AG04450 (cell line): ENCODE results near the gene IKZF3. TPM values are rescaled to one million over a fixed set of nuclear protein-coding genes. Genes with fewer than 3 reads are reported as not detected.

Experiments
- CTCF ChIA-PET: fragments of 300-600, 350-600 bp; formaldehyde crosslinking; extraction: SDS; loops from one replicate; lab custom pipeline; 2022; ENCODE audit warnings: antibody characterized with exemption, inconsistent platforms; lab: Charles Lee
- POLR2A ChIA-PET: fragments of 350-600 bp; formaldehyde crosslinking; extraction: SDS; loops from one replicate; lab custom pipeline; 2021; ENCODE audit warnings: antibody characterized with exemption, inconsistent platforms; lab: Yijun Ruan, JAX
- DNase-seq: peaks from one replicate; pipeline ENCODE4 v3.0.0-alpha.2; 2011; ENCODE audit warnings: low read depth, low spot score
- H3K27ac ChIP-seq: one replicate; pipeline ENCODE4 v1.5.1; 2012; ENCODE audit warnings: low read depth, low read length, control low read depth
- H3K27me3 ChIP-seq: one replicate; pipeline ENCODE4 v1.6.0; 2012; ENCODE audit warnings: low read length; ENCODE audit not compliant: control insufficient read depth, insufficient read depth
- H3K4me3 ChIP-seq: 2 replicates; pipeline ENCODE4 v1.5.1; 2011; ENCODE audit warnings: mild to moderate bottlenecking, low read depth, low read length, control low read depth
- H3K9me3 ChIP-seq: 2 replicates; pipeline ENCODE4 v1.5.1; 2012; ENCODE audit warnings: low read length; ENCODE audit not compliant: control insufficient read depth, insufficient read depth
- polyA plus RNA-seq: library from polyadenylated mRNA; depleted of rRNA; stranded (reverse); fragments of >200 nt; gene quantifications from 2 replicates; pipeline ENCODE4 v1.2.3, GENCODE V29; 2011
- TF ChIP-seq, protein P1 (sequence below): IDR thresholded peaks from 2 replicates; pipeline ENCODE4 v1.5.1; 2011; ENCODE audit warnings: low read depth, low read length, control low read depth, inconsistent platforms

The IKZF3 gene
- polyA plus RNA-seq, 1 experiment, result not detected

DNA sequence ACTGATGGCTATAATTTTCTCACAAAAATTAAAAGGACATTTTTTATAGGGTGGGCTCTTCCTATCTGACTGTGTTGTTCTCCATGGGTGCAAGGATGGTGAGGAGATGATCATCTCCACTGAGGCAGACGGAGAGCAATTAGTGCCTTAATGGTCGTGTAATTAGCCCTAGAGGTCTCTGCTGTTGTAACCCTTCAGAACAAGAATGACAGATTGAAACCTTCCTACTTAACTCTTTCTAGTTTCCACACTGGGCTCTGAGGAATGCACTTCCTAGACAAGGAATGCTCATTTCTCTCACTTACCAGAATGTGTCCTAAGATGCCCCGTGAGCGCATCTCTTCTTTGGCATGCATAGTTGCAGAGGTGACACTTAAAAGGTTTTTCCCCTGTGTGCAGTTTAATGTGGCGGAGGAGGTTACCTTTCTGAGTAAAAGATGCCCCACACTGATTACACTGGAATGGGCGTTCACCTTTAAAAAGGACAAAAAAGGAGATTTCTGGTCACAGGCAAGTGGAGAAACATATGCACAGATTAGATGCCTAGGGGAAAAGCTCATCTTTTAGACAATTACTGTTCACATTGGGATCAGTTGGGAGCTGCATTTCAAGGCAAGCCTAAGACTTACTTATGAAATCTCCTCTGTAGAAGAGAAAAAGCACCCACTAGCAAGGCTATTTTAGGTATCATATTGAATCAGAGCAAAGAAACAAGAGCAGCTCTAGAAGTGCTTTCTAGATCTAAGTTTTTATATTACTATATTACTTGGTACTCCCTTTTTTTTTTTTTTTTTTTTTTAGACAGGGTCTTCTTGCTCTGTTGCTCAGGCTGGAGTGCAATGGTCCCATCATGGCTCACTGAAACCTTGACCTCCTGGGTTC lies 72.8 kb downstream of the IKZF3 start:
- TF ChIP-seq, protein P1, sequence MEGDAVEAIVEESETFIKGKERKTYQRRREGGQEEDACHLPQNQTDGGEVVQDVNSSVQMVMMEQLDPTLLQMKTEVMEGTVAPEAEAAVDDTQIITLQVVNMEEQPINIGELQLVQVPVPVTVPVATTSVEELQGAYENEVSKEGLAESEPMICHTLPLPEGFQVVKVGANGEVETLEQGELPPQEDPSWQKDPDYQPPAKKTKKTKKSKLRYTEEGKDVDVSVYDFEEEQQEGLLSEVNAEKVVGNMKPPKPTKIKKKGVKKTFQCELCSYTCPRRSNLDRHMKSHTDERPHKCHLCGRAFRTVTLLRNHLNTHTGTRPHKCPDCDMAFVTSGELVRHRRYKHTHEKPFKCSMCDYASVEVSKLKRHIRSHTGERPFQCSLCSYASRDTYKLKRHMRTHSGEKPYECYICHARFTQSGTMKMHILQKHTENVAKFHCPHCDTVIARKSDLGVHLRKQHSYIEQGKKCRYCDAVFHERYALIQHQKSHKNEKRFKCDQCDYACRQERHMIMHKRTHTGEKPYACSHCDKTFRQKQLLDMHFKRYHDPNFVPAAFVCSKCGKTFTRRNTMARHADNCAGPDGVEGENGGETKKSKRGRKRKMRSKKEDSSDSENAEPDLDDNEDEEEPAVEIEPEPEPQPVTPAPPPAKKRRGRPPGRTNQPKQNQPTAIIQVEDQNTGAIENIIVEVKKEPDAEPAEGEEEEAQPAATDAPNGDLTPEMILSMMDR, result no peak
- Histone ChIP-seq H3K27me3 (peaks cover 25% of the 10 kb centered on the region), H3K9me3 (no peaks in the 10 kb centered on the region), H3K4me3 (no peak overlapping the region), H3K27ac (no peak overlapping the region)
- ChIA-PET POLR2A (interaction anchor here (0.7 kb wide), 1 partner anchor 62 kb away, joined by 8 read pairs; no protein-coding TSS in a partner anchor), CTCF (no interaction called here)
- DNase-seq, result no peak

DNA sequence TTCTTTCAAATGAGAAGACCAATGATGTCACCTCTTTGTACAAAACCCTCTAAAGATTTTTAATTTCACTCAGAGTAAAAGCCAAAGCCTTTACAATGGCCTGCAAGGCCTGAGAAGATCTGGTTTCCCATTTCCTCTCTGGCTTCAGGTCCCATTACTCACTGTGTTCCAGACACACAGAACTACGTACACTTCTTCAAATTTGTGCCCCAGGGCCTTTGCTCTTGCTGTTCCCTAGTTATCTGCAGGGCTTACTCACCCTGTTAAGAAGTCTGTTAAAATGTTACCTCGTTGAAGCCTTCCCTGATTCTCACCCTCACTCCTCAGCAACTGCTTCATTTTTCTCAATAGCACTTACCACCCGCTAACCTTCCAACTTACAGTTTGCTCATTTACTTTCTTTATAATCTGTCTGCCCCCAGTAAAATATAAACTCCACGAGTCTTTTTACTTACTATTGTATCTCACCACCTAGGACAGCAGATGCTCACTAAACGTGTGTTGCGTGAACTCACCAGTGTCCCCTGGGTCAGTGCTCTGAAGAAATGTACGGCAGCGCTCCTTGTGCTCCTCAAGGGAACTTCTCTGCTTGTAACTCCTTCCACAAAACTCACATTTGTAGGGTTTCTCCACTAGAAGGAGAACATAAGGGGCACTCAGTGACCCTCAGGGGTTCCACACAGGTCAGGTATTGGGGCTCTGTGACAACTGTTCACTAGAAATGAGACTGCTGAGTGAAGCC lies 76.2 kb downstream of the IKZF3 start:
- Histone ChIP-seq H3K27ac (no peak overlapping the region), H3K4me3 (no peak overlapping the region), H3K9me3 (no peaks in the 10 kb centered on the region), H3K27me3 (peaks cover 34% of the 10 kb centered on the region)
- TF ChIP-seq, protein P1, result no peak
- ChIA-PET POLR2A (no interaction called here), CTCF (interaction anchor here (1.0 kb wide), 1 partner anchor 288 kb away, joined by 10 read pairs; no protein-coding TSS in a partner anchor)
- no peak for DNase-seq

DNA sequence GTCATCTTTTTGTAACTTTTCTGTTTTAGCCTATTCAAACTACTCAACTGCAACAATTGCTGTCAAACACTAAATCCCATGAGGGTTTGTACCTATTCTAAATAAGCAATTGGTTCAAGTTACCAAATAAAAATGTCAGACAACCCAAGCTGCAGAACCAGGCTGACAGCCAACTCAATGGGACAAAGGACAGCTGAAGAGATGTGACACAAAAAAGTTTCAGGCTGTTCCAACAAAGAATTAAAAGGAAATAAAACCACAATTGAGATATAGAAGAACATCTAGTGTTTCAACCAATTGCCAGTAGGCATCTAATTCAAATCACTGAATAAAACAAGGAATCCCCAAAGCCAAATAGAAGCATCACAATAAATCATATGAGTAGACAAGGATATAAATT lies 77.1 kb downstream of the IKZF3 start:
- ChIA-PET POLR2A (no interaction called here), CTCF (no interaction called here)
- peaks cover 39% of the 10 kb centered on the region for H3K27me3 ChIP-seq

DNA sequence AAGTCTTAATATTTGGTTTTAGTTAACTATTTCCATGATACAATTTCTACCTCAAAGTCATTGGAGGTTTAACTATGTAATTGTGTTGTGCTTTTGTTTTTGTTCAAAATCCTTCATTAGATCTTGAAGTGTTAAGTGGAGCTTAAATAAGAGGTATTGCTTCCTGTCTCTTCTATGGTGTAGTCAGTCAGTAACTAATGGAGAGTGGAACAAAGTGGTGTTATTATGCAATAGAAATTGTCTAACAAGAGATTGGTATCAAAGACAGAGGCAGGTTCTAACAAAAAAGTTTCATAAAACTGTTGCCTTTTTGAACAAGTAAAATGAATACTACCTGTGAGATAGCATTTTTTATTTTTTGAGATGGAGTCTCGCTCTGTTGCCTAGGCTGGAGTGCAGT lies 81.1 kb downstream of the IKZF3 start:
- Histone ChIP-seq H3K4me3 (no peak overlapping the region), H3K27ac (no peak overlapping the region), H3K27me3 (peaks cover 50% of the 10 kb centered on the region), H3K9me3 (no peaks in the 10 kb centered on the region)
- TF ChIP-seq, protein P1, result no peak
- no peak for DNase-seq
- ChIA-PET CTCF (no interaction called here), POLR2A (no interaction called here)

More for the DNA sequence above, 77.1 kb downstream of the IKZF3 start:
- Histone ChIP-seq H3K27ac (no peak overlapping the region), H3K9me3 (no peaks in the 10 kb centered on the region), H3K4me3 (no peak overlapping the region)
- TF ChIP-seq, protein P1, result no peak
- DNase-seq, result no peak
